ENCODE measurements around the gene GALNTL6.

The GALNTL6 gene

DNA sequence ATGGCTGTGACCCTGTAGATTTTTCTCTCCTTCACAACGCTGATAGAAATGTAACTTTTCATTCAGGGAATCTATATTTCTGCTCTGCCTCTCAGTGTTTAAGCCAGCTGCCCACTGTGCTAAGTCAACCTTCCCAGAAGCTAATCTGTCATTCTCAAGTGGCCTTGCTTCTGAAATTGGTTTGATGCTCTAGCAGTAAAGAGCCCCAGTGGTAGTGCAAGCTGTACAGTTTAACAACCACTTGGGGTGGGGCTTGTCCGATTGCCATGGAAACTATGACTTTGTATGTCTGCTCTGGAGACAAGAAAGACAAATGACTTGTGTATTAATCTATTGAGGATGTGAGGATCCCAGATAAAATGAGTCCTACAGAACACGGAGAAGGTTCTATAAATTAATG, 734.5 kb downstream of the GALNTL6 start:
- DNase-seq (ENCODE audit: low read depth, low spot score), result no peak

- no peak for DNase-seq (ENCODE audit: low read depth, low spot score)
Observed at GRCh38 chr4:172553216-172553615, 740.0 kb downstream of the GALNTL6 start.

DNA sequence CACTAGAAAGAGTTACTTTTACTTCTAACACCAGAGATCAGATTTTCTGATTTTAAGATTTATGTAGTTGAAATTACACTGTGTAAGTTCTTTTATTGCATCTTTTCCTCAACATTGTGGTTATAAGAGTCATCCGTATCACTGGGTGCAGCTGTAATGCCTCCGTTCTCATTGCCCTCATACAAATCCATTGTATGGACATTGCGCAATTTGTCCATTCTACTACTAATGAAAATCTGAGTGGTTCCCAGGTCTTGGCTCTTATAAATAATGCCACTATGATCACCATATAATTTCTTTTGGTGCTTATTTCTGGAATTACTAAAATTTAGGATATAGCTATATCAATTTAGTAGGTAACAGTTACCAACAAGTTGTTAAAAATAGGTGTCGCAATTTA, 741.4 kb downstream of the GALNTL6 start:
- DNase-seq (ENCODE audit: low read depth, low spot score), result no peak

DNA sequence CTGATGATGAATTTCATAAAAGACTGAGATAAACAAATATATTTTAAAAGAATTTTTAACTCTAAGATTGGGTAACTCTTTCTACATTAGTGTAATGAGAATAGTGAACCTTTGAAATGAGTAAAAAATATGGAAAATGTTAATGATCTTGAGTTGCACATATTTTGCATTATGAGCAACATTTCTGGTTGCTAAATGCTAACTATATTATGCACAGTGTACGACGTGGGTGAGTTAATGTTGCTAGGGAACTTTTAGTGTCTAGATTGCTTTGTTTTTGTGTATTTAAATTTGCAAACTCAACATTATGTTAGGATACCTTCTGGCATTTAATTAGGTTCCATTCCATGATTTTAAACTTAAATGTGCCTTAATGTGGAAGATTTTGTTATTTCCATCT, 742.5 kb downstream of the GALNTL6 start:
- no peak for DNase-seq (ENCODE audit: low read depth, low spot score)

- DNase-seq (ENCODE audit: low read depth, low spot score), result no peak
Observed at GRCh38 chr4:172573899-172574298, 760.7 kb downstream of the GALNTL6 start.

DNA sequence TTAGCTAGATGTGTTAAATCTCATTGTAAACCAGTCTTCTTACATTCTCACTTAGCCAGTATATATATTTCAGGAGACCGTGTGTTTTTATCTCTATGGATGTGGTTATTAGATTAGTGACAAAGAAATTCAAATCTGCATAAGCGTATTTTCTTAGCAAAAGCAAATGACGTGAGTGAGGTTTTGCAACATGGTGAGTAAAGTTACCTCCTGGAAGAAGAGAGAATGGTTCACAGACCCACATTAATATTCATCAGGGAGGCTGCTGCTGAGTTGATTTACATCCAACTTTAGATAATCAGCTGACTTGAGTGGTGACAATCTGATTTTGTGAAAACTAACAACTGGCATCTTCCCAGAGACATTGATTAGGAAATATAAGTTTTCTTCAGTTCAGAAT, 765.5 kb downstream of the GALNTL6 start:
- DNase-seq (ENCODE audit: low read depth, low spot score), result no peak

- no peak for DNase-seq (ENCODE audit: low read depth, low spot score)
Observed at GRCh38 chr4:172584816-172585215, 771.6 kb downstream of the GALNTL6 start.

DNA sequence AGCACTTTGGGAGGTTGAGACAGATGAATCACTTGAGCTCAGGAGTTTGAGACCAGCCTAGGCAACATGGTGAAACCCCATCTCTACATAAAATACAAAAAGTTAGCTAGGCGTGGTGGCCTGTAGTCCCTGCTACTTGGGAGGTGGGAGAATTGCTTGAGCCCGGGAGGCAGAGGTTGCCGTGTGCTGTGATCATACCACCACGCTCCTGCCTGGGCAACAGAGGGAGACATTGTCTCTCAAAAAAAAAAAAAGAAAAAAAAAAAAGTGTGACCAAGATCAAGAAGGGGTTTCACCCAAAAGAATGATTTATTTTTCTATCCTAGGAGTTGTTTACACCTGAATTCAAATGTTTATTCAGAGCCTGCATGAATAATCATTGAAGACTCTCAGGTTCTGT, 783.0 kb downstream of the GALNTL6 start:
- peak; percentile 37 for DNase-seq (ENCODE audit: low read depth, low spot score)

- DNase-seq (ENCODE audit: low read depth, low spot score), result no peak
Observed at GRCh38 chr4:172599554-172599953, 786.4 kb downstream of the GALNTL6 start.

GRCh38 chr4:172601195-172601594, 788.0 kb downstream of the GALNTL6 start:
- no peak for DNase-seq (ENCODE audit: low read depth, low spot score)

GRCh38 chr4:172619218-172619617, 806.0 kb downstream of the GALNTL6 start:
- DNase-seq (ENCODE audit: low read depth, low spot score), result no peak

GRCh38 chr4:172619798-172620197, 806.6 kb downstream of the GALNTL6 start:
- no peak for DNase-seq (ENCODE audit: low read depth, low spot score)

- no peak for DNase-seq (ENCODE audit: low read depth, low spot score)
Observed at GRCh38 chr4:172628263-172628662, 815.1 kb downstream of the GALNTL6 start.

GRCh38 chr4:172630280-172630679, 817.1 kb downstream of the GALNTL6 start:
- DNase-seq (ENCODE audit: low read depth, low spot score), result no peak

DNA sequence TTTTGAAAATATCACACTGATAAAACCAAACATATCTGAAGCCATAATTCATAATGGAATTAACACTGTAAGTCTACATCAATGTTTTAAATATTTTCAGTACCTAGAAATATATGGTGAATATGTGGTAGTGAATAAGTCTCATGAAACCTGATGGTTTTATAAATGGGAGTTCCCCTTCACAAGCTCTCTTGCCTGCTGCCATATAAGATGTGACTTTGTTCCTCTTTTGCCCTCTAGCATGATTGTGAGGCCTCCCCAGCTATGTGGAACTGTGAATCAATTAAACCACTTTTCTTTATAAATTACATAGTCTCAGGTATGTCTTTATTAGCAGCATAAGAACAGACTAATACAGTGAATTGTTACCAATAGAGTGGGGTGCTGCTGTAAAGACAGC, 818.6 kb downstream of the GALNTL6 start:
- DNase-seq (ENCODE audit: low read depth, low spot score), result no peak

DNA sequence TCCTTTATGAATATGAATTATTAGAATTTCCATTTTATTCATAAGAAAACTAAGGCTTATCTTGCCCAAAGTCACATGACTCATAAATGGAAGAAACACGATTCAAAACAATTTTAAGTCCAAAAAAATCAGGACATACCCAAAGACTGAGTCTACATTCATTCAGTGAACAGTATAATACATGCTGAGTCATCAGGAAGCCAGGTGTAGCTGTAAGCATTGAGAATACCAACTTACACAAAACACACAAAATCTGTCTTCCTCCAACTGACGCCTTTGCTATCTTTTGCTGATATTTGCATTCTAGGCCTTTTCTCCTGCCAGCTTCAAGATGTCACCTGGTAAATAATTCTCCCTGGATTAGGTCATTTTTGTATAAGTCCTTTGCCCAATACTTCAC, 835.3 kb downstream of the GALNTL6 start:
- DNase-seq (ENCODE audit: low read depth, low spot score), result no peak

DNA sequence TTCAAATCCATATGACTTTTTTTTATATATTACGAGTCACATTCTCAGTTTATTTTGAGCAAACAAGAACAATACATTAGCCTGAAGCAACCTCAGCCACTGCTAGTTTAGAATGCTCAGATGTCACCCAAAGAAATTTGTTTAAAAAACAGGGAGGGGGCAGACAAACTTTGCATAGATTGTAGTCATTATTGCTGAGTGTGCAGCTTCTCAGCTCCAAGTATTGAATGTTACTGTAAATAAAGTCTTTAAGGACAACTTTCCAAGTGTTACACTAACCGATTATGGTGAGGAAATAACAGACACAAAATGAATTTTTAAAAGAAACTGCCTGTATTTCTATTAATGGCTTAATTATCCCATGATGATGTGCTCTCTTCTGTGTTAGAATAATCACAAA, 835.9 kb downstream of the GALNTL6 start:
- DNase-seq (ENCODE audit: low read depth, low spot score), result no peak

- no peak for DNase-seq (ENCODE audit: low read depth, low spot score)
Observed at GRCh38 chr4:172650758-172651530, 837.7 kb downstream of the GALNTL6 start.

DNA sequence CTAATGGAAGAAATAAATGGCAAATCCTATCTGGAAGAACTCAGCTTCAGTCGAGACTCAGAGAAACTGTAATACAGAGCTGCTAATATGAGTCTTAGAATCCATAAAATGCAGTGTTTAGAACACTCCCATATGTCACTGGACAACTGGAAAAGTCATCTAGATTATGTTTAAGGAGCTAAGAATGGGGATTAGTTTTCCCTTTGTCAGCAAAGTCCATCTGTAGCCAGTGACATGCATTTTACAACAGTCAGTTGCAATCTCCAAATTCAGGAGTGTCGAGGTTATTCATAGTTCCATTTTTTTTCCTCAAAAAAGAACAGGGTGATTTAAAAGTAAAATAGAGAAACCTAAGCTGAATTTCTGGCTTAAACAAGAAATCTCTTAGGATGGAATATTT, 838.8 kb downstream of the GALNTL6 start:
- no peak for DNase-seq (ENCODE audit: low read depth, low spot score)

GRCh38 chr4:172652369-172652768, 839.2 kb downstream of the GALNTL6 start:
- DNase-seq (ENCODE audit: low read depth, low spot score), result no peak

DNA sequence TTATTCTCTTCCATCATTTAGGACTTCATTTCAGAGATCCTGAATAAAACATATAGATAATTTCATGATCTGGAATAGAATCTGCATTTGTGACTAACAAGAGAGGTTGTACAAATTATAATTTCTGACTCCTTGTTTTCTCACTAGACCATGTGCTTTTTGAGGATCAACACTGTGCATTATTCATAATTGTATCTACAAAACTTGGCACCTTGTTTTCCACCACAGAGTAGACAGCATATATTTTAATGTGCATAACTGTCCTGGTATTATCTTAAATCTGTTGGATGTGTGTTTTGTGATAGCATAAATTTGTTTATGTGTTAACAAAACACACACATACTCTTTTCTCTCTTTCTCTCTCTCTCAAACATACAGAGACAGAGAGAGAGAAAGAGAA, 840.5 kb downstream of the GALNTL6 start:
- no peak for DNase-seq (ENCODE audit: low read depth, low spot score)

DNA sequence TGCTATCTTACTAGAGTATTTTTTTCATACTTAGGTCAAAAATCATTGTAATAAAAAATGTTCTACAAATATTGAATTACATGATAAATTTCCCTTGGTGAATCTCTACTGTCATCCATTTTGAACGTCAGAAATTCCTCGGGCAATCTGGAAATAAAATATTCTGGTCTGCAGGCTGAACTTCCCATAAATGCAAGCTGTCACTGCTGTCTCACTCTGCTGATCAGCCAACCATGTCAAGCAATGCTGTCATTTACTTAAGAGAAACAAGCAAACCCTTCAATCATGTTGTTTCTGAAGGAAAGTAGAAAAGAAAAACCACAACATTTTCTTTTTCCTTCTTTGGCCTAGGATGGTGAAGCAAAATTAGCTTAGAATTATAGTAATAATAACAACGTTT, 841.3 kb downstream of the GALNTL6 start:
- DNase-seq (ENCODE audit: low read depth, low spot score), result no peak

DNA sequence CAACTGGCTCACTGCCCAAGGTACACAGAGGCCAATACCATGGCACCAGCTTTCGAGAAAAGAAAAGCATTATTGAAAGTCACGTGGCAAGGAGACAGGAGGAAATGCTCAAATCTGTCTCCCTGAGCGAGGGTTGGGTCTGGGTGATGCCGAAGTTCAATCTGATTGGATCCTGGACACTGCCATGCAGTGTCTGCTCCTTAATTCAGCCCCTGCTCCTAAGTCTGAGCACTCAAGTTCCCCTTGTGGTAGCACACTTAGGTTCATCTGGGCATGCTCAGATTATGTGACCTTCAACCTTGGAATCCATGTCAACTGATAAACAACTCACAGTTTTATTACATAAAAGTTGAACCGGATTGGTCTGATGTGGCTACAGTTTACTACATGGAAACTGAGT, 842.9 kb downstream of the GALNTL6 start:
- DNase-seq (ENCODE audit: low read depth, low spot score), result no peak

GRCh38 chr4:172657081-172657480, 843.9 kb downstream of the GALNTL6 start:
- no peak for DNase-seq (ENCODE audit: low read depth, low spot score)

Data from ELF-1 (cell line).